ENCODE measurements around the gene CDC37L1.
"Not testable (repeated sequence)": the region's sequence is repeated elsewhere in the genome, so short reads cannot be mapped to it uniquely, and the experiment has no call there.

Gene CDC37L1

DNA sequence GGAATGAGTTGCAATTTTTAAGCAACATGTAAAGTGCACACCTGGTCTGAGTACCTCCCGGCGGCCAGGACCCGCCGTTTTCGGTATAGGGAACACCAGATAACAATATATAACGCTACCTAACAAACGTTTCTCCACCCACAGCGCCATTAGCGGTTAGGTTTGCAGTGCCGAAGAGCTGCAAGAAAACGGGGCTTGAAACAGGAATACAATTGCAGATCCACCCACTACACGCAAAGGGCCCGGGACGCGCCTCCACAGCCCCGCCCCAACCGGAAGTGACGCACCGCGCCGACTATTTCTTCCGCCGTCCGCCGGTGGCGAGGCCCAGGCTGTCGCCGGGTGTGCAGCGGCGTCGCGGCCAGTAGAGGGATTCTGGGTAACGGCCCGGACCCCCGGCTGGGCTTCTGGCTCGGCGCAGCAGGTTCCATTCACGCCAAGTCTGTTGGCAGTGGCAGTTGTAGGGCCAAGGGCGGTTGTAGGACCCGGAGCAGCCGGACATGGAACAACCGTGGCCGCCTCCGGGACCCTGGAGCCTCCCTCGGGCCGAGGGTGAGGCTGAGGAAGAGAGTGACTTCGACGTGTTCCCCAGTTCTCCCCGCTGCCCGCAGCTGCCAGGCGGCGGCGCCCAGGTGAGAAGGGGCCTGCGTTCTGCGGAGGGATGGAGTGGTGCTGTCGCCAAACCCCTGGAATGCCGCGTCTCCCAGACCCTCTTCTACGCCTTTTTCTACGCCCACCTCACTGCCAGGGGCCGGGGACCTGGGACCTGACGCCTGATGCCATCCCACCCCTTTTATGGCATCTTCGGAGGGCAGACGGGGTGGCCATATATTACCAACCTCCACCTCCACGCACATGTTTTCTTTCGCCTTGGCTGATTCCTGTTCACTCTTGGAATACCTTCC is at the start of gene CDC37L1:
CDC37L1 (plus strand) TSS at position 302 of the 905 bp plus-strand sequence; CDS start at position 501, 199 bp downstream.
- peak; percentile 99 for DNase-seq

DNA sequence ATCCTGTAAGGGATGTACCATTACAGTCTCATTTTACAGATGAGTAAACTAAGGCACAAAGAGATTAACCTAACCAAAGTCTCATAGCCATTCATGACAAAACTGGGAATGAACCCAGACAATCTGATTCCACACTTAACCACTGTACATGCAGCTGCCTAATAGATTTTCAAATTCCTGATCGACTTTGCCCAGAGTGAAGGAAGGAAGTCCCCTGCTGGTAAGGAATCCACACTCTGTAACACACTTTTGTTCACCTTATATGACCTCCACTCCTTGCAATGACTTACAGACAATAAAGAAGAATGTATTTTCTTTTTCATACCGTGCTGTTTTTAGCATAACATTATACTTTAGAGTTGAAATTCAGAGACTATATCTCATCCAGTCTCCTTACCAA is 48.5 kb upstream of the CDC37L1 start:
- no peak for DNase-seq

DNA sequence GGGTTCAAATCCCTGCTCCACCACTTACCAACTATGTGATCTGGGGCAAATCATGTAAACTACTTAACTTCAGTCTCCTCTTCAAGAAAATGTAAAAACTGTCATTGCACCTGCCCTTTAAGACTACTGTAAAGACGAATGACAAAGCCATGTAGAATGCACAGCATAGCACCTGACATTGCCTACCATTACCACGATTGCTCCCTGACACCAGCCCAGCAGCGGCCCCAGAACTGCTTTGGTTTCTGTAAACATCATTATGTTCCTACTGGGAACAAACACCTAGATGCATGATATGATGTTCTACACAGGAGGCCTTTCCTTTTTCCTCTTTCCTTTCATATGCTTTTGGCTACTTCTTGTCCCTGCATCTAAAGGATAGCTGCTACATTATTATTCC is 40.4 kb upstream of the CDC37L1 start:
- no peak for DNase-seq

DNA sequence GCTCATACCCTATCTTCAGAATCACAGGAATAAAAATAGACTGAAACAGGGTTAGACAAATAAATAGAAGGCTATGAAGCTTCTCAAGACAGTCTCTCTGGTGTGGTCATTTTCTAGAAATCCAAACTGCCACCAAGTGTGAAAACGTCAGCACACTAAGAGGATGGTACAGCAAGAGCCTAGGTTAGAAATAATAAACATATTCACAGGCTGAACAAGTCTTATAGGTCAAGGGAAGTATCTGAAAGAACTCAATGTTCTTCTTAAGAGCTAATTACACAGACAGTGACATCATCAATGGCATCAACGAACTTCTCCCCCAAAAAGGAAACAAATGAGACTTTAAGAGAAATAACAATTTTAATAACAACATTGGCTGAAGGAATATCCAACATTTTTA is 39.9 kb upstream of the CDC37L1 start:
- DNase-seq = no peak

DNA sequence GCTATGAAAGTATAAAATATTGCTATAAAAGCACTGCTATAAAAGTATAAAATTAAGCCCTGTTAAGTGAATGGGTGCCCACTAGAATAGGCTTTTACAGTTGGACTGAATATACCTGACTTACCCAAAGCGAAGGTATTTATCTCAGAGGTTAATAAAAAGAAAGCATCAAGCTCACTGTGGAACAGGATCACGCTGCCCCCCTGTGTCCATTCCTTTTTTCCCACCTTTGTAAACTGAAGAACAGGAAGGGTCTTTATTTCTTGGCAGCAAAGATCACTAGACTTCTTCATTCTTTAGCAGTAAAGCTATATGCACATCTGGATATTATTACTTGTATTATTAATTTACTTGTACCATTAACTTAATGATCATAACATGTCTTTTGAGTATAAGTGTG is 39.3 kb upstream of the CDC37L1 start:
- peak; percentile 48 for DNase-seq

DNA sequence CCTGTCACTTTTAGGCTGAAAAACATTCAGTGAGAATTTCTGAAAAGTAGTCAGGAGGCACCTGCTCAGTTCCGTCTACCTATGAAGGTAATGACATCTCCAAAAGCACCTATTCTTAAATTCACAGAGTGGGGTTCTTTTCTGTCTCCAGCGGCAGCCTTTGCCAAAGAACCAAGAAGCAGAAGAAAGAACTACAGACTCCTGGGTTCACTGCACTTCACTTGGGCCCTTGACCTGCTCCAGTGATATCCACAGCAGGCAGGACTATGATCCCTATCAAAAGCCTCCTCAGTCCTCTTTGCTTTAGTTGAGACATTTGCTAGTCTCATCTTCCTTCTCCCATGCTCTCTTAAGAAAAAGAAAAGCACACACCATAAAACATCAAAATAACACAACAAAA is 37.0 kb upstream of the CDC37L1 start:
- no peak for DNase-seq

DNA sequence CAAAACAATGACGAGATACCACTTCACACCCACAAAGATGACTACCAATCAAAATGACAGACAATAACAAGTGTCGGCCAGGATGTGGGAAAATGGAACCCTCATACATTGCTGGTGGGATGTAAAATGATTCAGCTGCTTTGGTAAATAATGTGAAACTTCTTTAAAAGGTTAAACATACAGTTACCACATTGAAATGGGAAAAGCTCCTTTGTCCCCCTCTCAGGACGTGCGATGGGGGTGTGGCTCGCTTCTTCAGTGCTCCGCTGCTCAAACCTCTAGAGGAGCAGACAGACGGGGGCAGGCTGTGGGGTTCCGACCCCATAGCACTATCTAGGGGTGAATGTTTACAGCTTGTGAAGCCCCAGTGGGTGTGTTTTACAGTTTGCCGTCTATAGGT is 25.3 kb upstream of the CDC37L1 start:
- no peak for DNase-seq

DNA sequence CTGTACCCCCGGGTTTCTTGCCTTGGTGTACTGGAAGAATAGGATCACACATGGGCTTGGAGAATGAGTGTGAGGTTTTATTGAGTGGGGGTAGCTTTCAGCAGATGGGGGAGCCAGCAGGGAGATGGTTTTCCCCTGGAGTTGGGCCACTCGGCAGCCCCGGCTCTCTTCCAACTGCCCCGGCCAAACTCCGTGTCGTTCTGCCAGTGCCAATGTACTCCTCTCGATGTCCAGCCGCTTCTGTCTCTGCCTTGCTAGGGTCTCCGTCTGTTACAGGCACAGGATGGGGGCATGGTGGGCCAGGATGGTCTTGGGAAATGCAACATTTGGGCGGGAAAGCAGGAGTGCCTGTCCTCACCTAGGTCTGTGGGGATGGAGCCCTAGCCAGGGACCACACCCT is 24.8 kb upstream of the CDC37L1 start:
- DNase-seq = no peak

DNA sequence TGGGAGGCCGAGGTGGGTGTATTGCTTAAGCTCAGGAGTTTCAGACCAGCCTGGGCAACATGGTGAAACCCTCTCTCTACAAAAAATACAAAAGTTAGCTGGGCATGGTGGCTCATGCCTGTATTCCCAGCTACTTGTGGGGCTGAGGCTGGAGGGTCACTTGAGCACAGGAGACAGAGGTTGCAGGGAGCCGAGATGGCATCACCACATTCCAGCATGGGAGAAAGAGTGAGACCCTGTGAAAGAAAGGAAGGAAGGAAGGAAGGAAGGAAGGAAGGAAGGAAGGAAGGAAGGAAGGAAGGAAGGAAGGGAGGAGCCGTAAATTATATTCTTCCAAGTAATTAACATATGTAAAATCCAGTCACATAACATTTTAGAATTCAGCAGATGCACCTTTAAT is 23.2 kb upstream of the CDC37L1 start:
- DNase-seq = not testable (repeated sequence)

DNA sequence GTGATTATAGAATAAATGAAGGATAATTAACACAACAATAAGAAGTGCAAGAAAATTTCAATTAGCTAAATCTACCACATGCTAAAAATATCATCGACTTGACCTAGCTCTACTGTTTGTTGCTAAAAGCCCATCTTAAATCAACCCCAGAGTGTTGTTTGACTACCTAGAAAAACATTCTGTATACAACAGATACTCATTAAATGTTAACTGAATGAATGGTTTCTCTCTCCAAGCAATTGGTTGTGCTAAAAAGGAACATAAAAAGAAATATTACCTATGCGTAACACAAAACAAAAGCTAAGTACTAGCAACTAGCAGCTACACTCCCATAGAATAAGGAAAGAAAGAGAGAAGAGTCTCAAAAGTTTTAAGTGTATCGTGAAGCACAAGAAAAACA is 22.7 kb upstream of the CDC37L1 start:
- no peak for DNase-seq

DNA sequence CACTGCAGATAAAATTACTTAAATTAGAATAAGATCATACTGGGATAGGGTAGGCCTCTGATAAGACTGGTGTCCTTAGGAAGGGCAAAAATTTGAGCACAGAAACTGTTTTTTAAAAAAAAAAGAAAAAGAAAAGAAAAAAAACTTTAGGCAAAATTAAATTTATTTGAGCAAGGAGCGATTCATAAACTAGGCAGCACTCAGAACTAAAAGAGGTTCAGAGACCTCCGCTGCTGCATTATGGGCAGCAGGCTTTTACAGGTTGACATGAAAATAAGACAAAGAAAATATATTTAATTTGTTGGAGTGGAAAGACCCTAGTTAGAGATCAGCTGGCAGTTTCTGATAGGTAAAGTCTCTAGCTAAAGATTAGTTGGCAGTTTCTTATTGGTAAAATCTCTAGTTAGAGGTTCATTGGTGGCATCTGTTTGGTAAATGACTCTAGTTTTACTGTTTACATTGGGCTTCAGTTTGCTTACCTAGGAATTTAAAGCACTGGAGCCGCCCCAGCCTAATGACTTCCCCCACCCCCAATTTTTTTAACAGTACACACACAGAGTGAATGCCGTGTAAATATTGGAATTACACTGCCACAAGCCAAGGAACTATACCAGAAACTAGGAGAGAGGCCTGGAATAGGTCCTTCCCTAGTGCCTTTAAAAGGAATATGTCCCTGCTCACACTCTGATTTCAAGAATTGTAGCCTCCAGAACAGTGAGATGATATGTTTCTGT is 21.8 kb upstream of the CDC37L1 start:
- DNase-seq = no peak

DNA sequence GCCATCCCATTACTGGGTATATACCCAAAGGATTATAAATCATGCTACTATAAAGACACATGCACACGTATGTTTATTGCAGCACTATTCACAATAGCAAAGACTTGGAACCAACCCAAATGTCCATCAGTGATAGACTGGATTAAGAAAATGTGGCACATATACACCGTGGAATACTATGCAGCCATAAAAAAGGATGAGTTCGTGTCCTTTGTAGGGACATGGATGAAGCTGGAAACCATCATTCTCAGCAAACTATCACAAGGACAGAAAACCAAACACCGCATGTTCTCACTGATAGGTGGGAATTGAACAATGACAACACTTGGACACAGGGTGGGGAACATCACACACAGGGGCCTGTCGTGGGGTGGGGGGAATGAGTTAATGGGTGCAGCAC is 18.7 kb upstream of the CDC37L1 start:
- not testable (repeated sequence) for DNase-seq

DNA sequence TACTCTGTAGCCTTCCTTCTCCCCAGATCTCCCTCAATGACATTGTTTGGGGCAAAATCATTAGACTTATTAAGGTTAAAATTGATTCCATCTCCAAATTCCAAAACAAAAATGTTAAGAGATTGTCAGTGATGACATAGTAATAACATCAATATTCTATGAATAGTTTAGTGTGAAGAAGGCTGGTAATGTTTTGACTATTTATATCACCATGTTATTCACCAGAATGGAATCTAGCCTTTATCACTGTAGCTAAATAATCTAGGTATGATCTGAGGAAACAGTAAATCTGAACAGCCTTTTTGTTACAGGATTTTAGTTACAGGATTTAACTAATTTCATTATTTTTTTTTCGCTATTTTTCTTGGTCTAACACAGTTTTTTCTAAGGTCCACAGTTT is 18.2 kb upstream of the CDC37L1 start:
- no peak for DNase-seq

DNA sequence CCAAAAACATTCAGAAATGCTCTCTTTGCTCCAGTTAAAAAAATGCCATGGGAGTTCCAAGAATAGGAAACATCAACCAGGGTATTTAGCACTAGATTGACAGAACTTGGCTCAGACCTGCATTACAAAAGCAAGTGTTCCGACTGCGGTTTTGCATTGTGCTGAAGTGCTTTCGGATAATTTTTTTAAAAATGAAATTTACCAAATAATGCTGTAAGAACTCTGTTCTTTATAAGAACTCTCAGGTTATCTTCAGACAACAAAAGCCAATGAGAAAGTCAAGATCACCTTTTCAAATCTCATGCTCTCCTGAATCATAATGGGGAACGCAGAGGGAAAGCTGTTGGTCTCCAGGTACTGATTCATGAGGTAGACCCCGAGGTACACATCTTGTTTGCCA is 17.8 kb upstream of the CDC37L1 start:
- no peak for DNase-seq

DNA sequence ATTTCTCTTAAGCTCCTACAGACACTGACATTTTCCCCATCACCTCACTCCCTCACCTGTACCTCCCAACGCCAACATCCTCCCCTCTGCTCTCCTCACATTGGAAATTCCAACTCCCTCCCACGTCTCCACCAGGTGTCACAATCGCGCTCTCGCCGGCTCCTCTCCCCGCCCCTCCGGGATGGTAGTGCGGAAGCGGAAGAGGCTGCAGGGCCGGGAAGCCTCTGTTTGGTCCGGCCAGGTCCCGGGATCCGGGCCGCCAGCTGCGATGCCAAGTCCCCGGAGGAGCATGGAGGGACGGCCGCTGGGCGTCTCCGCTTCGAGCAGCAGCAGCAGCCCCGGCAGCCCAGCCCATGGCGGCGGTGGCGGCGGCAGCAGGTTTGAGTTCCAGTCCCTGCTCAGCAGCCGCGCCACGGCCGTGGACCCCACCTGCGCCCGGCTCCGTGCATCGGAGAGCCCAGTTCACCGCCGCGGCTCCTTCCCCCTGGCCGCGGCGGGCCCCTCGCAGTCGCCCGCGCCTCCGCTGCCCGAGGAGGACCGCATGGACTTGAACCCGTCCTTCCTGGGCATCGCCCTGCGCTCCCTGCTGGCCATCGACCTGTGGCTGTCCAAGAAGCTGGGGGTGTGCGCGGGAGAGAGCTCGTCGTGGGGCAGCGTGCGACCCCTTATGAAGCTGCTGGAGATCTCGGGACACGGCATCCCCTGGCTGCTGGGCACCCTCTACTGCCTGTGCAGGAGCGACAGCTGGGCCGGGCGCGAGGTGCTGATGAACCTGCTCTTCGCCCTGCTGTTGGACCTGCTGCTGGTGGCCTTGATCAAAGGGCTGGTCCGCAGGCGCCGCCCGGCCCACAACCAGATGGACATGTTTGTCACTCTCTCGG is 17.0 kb upstream of the CDC37L1 start, which contains the start of gene PLPP6:
PLPP6 (plus strand) TSS at position 187 of the 881 bp plus-strand sequence; CDS start at position 269, 82 bp downstream.
- DNase-seq = peak; percentile 92

DNA sequence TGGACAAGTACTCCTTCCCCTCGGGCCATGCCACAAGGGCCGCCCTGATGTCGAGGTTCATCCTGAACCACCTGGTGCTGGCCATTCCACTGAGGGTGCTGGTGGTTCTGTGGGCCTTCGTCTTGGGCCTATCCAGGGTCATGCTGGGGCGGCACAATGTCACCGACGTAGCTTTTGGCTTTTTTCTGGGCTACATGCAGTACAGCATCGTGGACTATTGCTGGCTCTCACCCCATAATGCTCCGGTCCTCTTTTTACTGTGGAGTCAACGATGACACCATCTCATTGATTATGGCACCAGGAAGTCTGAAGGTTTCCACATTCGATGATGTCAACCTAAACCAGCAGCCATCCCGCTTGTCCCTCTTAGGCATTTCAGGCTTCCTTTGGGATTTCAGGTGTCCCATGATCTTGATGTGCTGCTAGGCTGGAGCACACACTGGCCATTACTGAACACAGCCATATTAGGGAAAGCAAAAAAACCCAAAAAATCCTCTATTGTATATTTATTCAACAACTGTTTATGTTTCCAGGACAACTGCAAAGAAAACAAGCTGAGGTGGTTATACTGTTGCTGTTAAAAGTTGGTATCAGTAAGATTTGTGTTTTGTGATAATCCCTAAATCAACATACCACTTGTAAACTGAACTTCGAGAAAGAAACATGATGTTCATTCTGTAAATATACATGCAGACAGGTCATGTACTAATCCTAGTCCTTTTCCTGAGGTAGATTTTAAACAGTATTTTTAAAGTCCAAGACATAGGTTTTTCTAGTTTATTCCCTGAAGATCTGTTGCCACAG is 16.2 kb upstream of the CDC37L1 start:
- DNase-seq = peak; percentile 20

DNA sequence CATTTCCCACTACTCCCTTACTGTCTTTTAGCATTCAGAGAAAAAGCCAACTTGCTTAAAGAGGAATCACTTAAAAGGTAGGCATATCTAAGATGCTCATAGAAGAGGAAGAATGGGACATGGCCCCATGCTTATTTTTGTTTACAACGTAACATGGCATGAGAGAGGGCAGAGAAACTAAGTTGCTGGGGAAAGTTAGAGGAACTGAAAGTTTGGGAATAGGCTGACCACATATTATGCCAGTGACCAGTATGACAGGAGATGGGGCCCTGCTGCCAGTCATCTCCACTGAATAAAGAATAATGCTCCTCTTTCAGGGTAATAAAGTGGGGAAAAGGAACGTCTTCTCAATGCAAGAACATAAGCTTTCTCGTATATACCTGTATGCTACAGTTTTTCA is 15.4 kb upstream of the CDC37L1 start:
- DNase-seq = no peak

DNA sequence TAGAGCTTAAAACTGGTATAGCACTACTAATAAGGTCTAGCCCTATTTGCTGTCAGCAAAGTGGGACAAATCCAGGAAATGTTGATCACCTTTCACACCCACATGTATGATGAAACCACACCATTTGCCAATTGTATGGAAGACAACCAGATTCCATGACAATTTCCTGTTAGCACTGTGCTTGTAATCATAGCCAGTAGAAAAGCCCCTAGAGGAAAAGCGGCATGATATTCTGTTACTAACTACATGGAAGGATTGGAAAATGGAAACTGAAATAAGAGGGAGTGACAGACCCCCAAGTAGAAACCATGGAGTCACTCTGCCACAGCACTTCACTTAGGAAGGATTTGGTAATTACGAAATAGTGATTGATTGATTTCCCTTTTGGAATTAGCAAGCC is 14.0 kb upstream of the CDC37L1 start:
- DNase-seq = peak; percentile 33

DNA sequence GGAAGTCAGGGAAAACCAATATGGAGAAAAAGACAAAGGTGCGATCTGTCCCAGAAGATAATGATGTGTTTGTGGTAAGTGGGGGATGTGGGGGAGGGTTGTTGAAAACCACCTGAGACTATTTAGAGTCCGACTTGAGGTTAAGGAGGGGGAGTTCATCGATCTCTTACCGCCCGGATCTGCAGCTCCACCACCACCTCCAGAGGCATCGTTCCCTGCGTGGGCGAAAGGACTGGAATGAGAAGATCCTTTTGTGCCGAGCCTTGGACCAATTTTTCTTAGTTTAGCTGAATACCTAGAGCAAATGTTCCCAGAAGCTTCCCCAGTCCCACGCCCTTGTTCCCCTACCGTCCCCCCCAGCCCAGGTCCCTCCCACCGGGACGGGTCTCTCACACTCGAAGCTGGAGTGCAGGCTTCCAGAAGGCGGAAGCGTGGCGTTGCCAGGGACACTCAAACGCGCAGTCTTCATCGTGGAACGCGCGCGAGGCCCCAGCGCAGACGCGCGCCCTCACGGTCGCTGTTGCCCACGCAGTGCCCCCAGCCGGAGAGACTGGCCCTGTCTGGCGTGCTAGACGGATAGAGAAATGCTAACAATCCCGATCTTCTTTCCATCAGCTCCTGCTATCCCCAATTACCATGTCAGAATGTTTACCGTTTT is 13.2 kb upstream of the CDC37L1 start, which contains the start of gene SPATA6L:
SPATA6L (minus strand) TSS at position 439 of the 658 bp plus-strand sequence; CDS start at position 209, 230 bp downstream.
- peak; percentile 78 for DNase-seq

DNA sequence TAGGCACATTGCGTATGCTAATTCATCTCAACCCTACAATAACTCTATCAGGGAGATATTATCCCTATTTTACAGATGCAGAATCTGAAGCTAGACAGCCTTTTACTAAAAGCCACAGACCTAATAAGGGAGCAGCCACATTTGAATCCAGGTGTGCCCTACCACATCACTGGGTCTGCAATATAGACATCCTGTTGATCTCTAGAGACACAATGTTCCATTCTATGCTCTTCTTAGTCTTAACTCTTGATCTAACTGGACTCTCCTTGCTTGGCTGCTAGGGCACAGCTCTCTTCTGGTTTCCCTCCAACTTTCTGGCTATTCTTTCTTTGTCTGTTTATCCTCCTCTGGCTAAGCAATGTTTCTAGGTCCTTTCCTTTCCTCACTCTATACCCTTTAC is 11.7 kb upstream of the CDC37L1 start:
- DNase-seq = no peak

DNA sequence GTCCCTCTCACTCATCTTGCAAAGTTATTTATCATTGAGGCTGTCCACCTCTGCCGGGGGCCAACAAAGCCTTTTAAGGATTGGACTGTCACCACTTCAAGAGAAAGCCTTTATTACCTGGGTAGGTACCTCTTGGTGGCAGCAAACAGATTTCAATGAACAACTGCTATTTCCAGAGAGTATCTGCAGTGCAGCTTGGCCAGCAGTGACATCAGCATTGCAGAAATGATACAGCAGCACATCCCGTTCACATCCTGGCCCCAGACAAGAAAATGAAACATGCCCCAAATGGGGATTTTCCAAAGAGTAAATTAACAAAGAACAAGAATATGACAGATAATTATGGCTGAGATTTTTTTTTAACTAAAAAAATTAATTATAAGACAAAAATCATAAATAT is 10.8 kb upstream of the CDC37L1 start:
- no peak for DNase-seq
